ENCODE measurements around the gene MS4A18. TPM values are rescaled to one million over a fixed set of nuclear protein-coding genes. Genes with fewer than 3 reads are reported as not detected.

MS4A18 gene
- total RNA-seq, 1 experiment from 2014 or later = not detected

GRCh38 chr11:60754887-60755286 is 30.4 kb downstream of the MS4A18 start:
- H3K4me1 ChIP-seq (ENCODE audit: control insufficient read depth in 1 of 2, insufficient read depth in 2 of 2, low read length in 2 of 2) = no peaks in the 10 kb centered on the region
- no peak overlapping the region for H3K9ac ChIP-seq (ENCODE audit: low read length)
- peaks cover 21% of the 10 kb centered on the region; the same call in 1 of the 2 replicates for H3K27me3 ChIP-seq (ENCODE audit: insufficient read depth, low read length)
- TF ChIP-seq POLR2A (IDR thresholded peaks at IDR 0.05; ENCODE audit: borderline replicate concordance, extremely low read depth, insufficient read depth, insufficient read length) (no peak), SIN3A (IDR thresholded peaks at IDR 0.05; ENCODE audit: low read depth) (no peak), EZH2 (IDR thresholded peaks at IDR 0.05) (no peak), ATF3 (IDR thresholded peaks at IDR 0.05) (no peak), RAD21 (IDR thresholded peaks at IDR 0.05; ENCODE audit: low read depth) (no peak), FOSL1 (IDR thresholded peaks at IDR 0.05; ENCODE audit: low read depth) (no peak), ELF1 (IDR thresholded peaks at IDR 0.05; ENCODE audit: borderline replicate concordance, low read depth) (no peak), MAX (IDR thresholded peaks at IDR 0.05) (no peak), ZNF274 (IDR thresholded peaks at IDR 0.05; ENCODE audit: low read depth, low read length) (no peak), CBX3 (IDR thresholded peaks at IDR 0.05; ENCODE audit: low read depth) (no peak), ZFX (IDR thresholded peaks at IDR 0.05) (no peak), REST (IDR thresholded peaks at IDR 0.05; ENCODE audit: low read depth) (no peak), EGR1 (IDR thresholded peaks at IDR 0.05; ENCODE audit: low read depth) (no peak), CTCF (IDR thresholded peaks at IDR 0.05 in 2 of 3, conservative IDR thresholded peaks at IDR 0.05 in 1 of 3; ENCODE audit: borderline replicate concordance in 1 of 3, insufficient read depth in 1 of 3, low read depth in 2 of 3, low read length in 2 of 3) (no peak), EZH2phosphoT487 (IDR thresholded peaks at IDR 0.05; ENCODE audit: borderline replicate concordance) (no peak), SRF (IDR thresholded peaks at IDR 0.05; ENCODE audit: low read depth) (no peak)
- no peaks in the 10 kb centered on the region for H3K79me2 ChIP-seq (ENCODE audit: insufficient read depth, low read length)
- H2AFZ ChIP-seq (ENCODE audit: low read depth, low read length, poor library complexity, severe bottlenecking) = no peak overlapping the region
- no peak for DNase-seq (ENCODE audit: low read depth, low spot score)
- no peak for ATAC-seq
- POLR2A ChIA-PET = no interaction called here
- intact Hi-C loops (cut with micrococcal nuclease) = loop anchor here (5.0 kb wide), 1 partner anchor 488 kb away; no protein-coding TSS in a partner anchor
- no peaks in the 10 kb centered on the region for H3K36me3 ChIP-seq (ENCODE audit: control insufficient read depth in 1 of 2, insufficient read depth in 2 of 2, low read length in 2 of 2)
- H3K27ac ChIP-seq (ENCODE audit: low read depth, low read length) = no peak overlapping the region
- H3K4me3 ChIP-seq (replicated peaks in 1 of 2; ENCODE audit: low read depth in 1 of 2, low read length in 2 of 2) = no peak overlapping the region
- CTCF ChIA-PET = interaction anchor here (1.2 kb wide), 1 partner anchor 8 kb away, joined by 8 read pairs; no protein-coding TSS in a partner anchor
- no peaks in the 10 kb centered on the region for H4K20me1 ChIP-seq (ENCODE audit: insufficient read depth)
- H3K9me3 ChIP-seq (ENCODE audit: control insufficient read depth in 1 of 2, insufficient read depth in 1 of 2, low read depth in 1 of 2, low read length in 2 of 2) = no peaks in the 10 kb centered on the region
- no peaks in the 10 kb centered on the region for H3K9me2 ChIP-seq (ENCODE audit: insufficient read depth)
- no TSS peak for BruUV-seq (replicated peaks)
- no peak overlapping the region for H3K4me2 ChIP-seq (ENCODE audit: low read length)
- RAD21 ChIA-PET (ENCODE audit: low non-redundant PET in 1 of 2, low total read pairs in 2 of 2, uncharacterized antibody in 2 of 2, unreplicated experiment in 2 of 2) = no interaction called here

Measured in HCT116 (cell line).